ENCODE measurements around the gene ATRIP. TPM values are rescaled to one million over a fixed set of nuclear protein-coding genes. Genes with fewer than 3 reads are reported as not detected.

Gene ATRIP
- total and polyA plus RNA-seq, 4 donors = 4.0 to 7.5 (median 5.7) TPM

DNA sequence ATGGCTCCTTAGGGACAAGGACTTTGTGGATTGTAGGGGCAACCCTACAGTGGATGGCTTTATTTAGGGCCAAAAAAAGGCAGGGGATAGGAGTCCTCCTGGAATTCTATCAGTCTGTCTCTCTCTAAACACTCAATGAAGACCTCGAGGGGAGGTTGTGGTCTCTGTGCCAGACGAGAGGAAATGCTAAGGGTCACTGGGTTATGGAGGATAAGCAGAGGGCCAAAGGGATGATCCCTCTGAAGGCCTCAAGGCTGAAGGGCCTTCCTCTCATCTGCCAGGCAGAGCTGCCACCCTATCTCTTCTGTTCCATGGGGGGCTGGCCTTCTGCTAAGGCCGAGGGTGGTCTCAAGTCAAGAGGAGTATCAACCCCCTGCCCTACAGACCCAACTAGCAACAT is 43.6 kb upstream of the ATRIP start:
- Histone ChIP-seq H3K27ac (ENCODE audit: low read depth in 1 of 2, low read length in 2 of 2) (peak overlapping the region; percentile 31 to 61), H3K4me1 (ENCODE audit: control insufficient read depth in 1 of 2, insufficient read depth in 2 of 2, low read length in 2 of 2) (peaks cover 0 to 4% of the 10 kb centered on the region in 2 donors), H3K4me3 (ENCODE audit: low read length in 2 of 2) (no peak overlapping the region), H3K9me3 (ENCODE audit: control insufficient read depth, low read length) (no peaks in the 10 kb centered on the region), H3K36me3 (ENCODE audit: control insufficient read depth in 1 of 2, insufficient read depth in 2 of 2, low read length in 1 of 2) (no peaks in the 10 kb centered on the region), H3K27me3 (ENCODE audit: control insufficient read depth in 1 of 2, insufficient read depth in 2 of 2, low read length in 1 of 2) (no peaks in the 10 kb centered on the region)
- DNase-seq (no peak), ATAC-seq (ENCODE audit: low FRiP score) (no peak)
- intact Hi-C loops (cut with DNase I) = no loop called here
- 62 to 80% methylated on average over 3 of the region's 3 CpGs for WGBS, 2 donors

DNA sequence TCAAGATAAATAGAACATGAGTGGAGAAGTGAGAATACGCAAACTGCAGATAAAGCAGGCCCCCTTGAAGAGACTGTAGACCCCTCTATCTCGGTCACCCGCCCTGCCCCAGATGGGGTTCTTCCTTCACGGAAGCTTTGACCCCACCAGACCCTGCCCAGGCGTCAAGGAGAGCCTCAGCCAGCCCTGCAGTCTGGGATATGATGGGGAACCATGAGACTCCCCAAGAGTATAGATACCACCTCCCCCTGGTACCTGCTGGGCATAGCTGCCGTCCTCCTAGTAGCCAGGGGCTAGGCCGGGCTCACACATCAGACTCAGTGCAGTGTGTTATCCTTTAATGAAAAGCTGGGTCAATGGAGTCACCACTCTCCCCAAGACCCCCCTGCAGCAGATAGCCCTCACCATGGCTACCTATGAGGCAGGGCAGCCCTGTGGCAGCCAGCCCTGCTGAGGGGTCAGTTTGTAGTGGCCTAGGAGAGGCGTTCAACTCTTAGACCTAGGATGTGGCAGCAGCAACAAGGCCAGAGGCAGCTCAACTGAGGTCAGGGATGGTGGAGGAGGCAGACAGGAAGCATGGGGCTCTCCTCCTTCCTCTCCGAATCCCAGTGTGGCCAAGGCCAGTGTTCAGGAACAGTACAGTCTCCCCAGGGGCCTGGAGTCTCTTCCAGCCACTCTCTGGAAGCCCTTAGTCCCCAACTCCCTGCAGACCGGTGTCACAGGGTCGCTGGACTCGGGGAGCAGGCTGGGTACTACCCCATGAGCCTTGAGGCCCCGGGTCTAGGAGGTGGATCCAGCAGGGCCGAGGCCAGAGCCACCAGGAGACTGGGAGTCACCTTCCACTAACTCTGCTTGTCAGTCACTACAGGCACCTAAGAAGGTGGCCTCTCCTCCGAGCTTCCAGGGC is 42.8 kb upstream of the ATRIP start:
- peak overlapping the region; percentile 31 to 61 for H3K27ac ChIP-seq (ENCODE audit: low read depth in 1 of 2, low read length in 2 of 2)
- DNase-seq = peak; percentile 50 to 73
- no peak for ATAC-seq (ENCODE audit: low FRiP score)
- no peaks in the 10 kb centered on the region for H3K36me3 ChIP-seq (ENCODE audit: control insufficient read depth in 1 of 2, insufficient read depth in 2 of 2, low read length in 1 of 2)
- H3K9me3 ChIP-seq (ENCODE audit: control insufficient read depth, low read length) = no peaks in the 10 kb centered on the region
- H3K4me3 ChIP-seq (ENCODE audit: low read length in 2 of 2) = no peak overlapping the region
- intact Hi-C loops (cut with DNase I) = no loop called here
- 91 to 95% methylated on average over 15 of the region's 15 CpGs for WGBS, 2 donors
- no peaks in the 10 kb centered on the region for H3K27me3 ChIP-seq (ENCODE audit: control insufficient read depth in 1 of 2, insufficient read depth in 2 of 2, low read length in 1 of 2)
- peaks cover 0 to 4% of the 10 kb centered on the region in 2 donors for H3K4me1 ChIP-seq (ENCODE audit: control insufficient read depth in 1 of 2, insufficient read depth in 2 of 2, low read length in 2 of 2)

DNA sequence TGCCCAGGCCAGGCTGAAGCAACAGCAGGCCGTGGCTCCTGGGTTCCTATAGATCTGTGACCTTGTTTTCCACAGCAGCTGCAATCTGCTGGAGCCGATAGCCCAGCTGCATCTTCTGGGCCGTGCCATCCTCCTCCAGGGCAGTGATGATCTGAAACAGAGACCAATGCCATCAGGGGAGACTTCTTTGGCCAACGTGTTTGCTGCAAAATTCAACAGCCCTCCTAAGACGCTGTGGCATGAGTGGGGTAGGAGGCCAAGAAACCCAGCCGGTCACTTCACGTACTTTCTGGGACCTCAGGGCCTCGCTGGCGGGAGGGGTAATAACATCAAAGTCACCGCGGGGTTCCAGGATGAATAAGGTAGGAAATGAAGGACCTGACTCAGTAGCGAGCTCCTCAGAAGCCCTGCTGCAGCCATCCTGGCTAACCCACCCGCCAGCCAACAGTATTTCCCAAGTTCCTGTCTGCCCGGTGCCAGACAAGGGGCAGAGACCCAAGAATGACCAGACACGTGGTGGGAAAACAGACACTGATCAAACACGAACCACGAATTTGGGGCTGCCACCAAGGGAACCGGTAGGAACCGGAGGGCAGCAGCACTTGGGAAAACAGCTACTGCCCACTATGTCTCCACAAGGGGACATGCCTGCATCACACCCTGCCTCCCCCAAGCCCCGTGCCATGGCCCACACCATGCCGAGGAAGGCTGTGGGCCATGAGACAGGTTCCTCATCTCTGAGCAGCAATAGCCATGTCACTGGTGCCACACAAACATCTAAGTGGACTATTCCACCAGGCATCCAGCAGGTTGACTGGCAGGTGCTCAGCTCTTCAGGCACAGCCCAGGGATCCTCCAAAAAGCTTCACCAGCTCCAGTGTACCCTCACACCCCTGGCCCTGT is 41.8 kb upstream of the ATRIP start:
- ATAC-seq (ENCODE audit: low FRiP score) (no peak), DNase-seq (peak; percentile 57 to 76)
- no peaks in the 10 kb centered on the region for H3K27me3 ChIP-seq (ENCODE audit: control insufficient read depth in 1 of 2, insufficient read depth in 2 of 2, low read length in 1 of 2)
- H3K36me3 ChIP-seq (ENCODE audit: control insufficient read depth in 1 of 2, insufficient read depth in 2 of 2, low read length in 1 of 2) = peaks cover 0 to 2% of the 10 kb centered on the region in 2 donors
- peak overlapping the region; percentile 31 to 61 for H3K27ac ChIP-seq (ENCODE audit: low read depth in 1 of 2, low read length in 2 of 2)
- WGBS, 2 donors = 34 to 35% methylated on average over 21 of the region's 21 CpGs
- H3K4me3 ChIP-seq (ENCODE audit: low read length in 2 of 2) = no peak overlapping the region
- no peaks in the 10 kb centered on the region for H3K9me3 ChIP-seq (ENCODE audit: control insufficient read depth, low read length)
- intact Hi-C loops (cut with DNase I) = no loop called here
- peaks cover 0 to 4% of the 10 kb centered on the region in 2 donors for H3K4me1 ChIP-seq (ENCODE audit: control insufficient read depth in 1 of 2, insufficient read depth in 2 of 2, low read length in 2 of 2)

DNA sequence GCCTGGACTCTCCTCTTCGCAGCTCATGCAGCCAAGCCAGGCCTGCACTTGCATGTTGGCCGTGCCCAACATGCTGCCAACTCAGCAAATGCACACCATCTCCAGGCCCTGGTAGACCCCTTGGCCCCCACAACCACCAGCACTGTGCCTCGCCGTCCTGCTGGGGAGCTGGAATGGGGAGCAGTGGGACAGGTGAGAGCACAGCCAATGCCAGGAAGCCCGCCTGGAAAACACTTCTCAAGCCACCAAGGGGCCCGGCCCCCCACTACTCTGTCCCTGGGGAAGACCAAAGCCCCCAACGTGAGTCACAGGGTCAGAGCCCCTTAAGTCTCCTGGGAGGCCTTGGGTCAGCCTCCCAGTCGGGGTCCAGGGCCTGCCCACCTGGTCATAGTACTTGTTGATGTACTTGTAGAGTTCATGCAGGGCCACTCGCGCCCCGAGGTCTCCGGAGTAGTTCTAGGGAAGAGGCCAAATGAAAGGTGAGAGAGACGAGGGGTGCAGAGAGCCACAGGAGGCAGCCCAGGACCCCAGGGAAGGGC is 41.1 kb upstream of the ATRIP start:
- ATAC-seq (ENCODE audit: low FRiP score) (no peak), DNase-seq (peak; percentile 52 to 71)
- H3K4me3 ChIP-seq (ENCODE audit: low read length in 2 of 2) = no peak overlapping the region
- peaks cover 0 to 4% of the 10 kb centered on the region in 2 donors for H3K4me1 ChIP-seq (ENCODE audit: control insufficient read depth in 1 of 2, insufficient read depth in 2 of 2, low read length in 2 of 2)
- 76 to 82% methylated on average over 13 of the region's 13 CpGs for WGBS, 2 donors
- intact Hi-C loops (cut with DNase I) = no loop called here
- H3K9me3 ChIP-seq (ENCODE audit: control insufficient read depth, low read length) = no peaks in the 10 kb centered on the region
- peak overlapping the region in 1 of 2 donors; percentile 45 for H3K27ac ChIP-seq (ENCODE audit: low read depth in 1 of 2, low read length in 2 of 2)
- no peaks in the 10 kb centered on the region for H3K27me3 ChIP-seq (ENCODE audit: control insufficient read depth in 1 of 2, insufficient read depth in 2 of 2, low read length in 1 of 2)
- H3K36me3 ChIP-seq (ENCODE audit: control insufficient read depth in 1 of 2, insufficient read depth in 2 of 2, low read length in 1 of 2) = peaks cover 0 to 7% of the 10 kb centered on the region in 2 donors

DNA sequence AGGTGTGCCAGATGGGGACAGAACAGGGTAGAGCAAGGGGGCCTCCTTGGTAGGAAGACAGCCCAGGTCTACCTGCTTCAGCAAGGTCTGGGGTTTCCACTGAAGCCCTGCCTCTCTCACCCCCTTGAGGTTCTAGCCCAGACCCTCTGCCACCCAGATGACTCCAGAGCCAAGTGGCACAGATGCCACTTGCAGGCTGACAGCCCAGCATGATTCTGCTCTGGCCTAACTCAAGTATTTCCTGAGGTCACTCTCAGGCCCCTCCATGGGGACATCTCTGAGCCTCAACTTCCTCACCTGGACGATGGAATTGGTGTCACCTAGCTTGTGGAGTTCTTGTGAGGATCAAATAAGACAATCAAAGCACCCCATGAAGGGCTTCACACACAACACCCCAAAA is 40.6 kb upstream of the ATRIP start:
- H3K9me3 ChIP-seq (ENCODE audit: control insufficient read depth, low read length) = no peaks in the 10 kb centered on the region
- H3K27me3 ChIP-seq (ENCODE audit: control insufficient read depth in 1 of 2, insufficient read depth in 2 of 2, low read length in 1 of 2) = no peaks in the 10 kb centered on the region
- intact Hi-C loops (cut with DNase I) = no loop called here
- H3K4me1 ChIP-seq (ENCODE audit: control insufficient read depth in 1 of 2, insufficient read depth in 2 of 2, low read length in 2 of 2) = peaks cover 0 to 4% of the 10 kb centered on the region in 2 donors
- H3K36me3 ChIP-seq (ENCODE audit: control insufficient read depth in 1 of 2, insufficient read depth in 2 of 2, low read length in 1 of 2) = peaks cover 0 to 9% of the 10 kb centered on the region in 2 donors
- ATAC-seq (ENCODE audit: low FRiP score) (no peak), DNase-seq (no peak)
- peak overlapping the region in 1 of 2 donors; percentile 23 for H3K27ac ChIP-seq (ENCODE audit: low read depth in 1 of 2, low read length in 2 of 2)
- whole genome bisulfite sequencing, 2 donors = 84% methylated on average over 1 of the region's 1 CpG
- no peak overlapping the region for H3K4me3 ChIP-seq (ENCODE audit: low read length in 2 of 2)

DNA sequence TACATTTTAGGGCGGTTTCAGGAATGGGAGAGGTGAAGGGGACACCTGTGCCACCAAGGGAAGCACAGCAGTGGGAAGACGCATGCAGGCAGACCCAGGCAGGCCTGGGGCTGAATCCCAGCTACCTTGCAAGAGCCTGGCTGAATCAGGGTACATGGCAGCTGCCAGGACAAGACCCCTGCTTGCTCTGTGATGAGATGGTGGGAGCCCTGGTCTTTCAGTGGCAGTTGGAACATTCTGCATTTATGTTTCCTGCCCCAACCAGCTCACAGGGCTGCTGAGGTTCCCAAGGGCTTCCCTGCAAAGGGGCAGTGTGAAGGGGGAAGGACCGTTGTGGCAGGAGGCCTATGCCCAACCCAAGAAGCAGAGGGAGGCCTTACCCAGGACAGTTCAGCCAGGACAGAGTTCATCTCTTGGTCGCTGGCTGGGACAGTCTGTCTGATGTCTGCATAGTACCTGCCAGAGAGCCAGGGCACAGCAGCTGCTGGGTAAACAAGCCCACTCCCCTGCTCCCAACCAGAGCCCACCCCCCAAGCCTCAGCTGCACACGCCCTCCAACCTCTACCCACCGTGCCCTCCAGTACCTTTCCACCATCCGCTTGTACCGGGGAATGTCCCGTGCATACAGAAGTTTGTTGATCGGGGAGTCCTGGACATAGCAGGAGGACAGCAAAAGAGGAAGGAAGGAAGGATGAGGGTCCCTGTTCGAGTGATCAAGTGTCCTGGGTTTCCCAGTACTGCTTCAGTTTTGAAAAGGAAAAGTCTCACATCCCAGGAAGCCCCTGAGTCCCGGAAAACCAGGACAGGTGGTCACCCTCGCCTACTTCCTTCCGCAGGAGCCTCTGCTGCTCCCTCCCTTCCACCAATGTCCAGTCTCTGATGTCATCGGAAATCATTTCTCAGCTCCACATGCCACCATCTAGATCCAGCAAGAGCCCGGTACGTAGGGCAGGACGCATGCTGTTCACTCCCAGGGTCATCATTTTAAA is 39.8 kb upstream of the ATRIP start:
- peak; percentile 25 to 68 for DNase-seq

DNA sequence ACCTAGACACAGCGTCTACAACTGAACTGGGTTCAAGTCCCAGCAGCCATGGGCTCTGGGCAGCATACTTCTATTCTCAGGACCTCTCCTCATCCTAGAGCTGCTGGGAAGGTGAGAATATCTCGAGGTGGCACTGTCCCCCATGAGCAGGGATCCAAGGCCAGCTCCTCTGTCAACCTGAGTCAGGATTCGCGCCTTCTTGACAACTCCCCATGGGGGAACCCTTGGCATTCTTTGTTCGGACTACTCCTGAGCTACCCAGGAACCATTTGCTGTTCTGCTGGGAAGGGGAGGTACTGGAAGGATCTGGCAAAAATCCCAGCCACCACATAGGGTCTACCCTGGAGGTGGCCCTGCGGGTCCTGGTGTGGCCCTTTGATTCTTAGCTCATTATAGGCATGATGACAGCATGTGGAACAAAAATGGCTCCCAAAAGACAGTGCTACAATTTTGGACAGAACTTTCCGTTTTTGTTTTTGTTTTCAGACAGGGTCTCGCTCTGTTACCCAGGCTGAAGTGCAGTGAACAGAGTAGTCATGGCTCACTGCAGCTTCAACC is 38.9 kb upstream of the ATRIP start:
- peaks cover 0 to 2% of the 10 kb centered on the region in 2 donors for H3K4me1 ChIP-seq (ENCODE audit: control insufficient read depth in 1 of 2, insufficient read depth in 2 of 2, low read length in 2 of 2)
- no peak for ATAC-seq (ENCODE audit: low FRiP score)
- WGBS, 2 donors = 90% methylated on average over 8 of the region's 8 CpGs
- peak; percentile 18 to 22 for DNase-seq
- H3K9me3 ChIP-seq (ENCODE audit: control insufficient read depth, low read length) = no peaks in the 10 kb centered on the region
- intact Hi-C loops (cut with DNase I) = no loop called here
- peaks cover 0 to 16% of the 10 kb centered on the region in 2 donors for H3K36me3 ChIP-seq (ENCODE audit: control insufficient read depth in 1 of 2, insufficient read depth in 2 of 2, low read length in 1 of 2)
- no peak overlapping the region for H3K27ac ChIP-seq (ENCODE audit: low read depth in 1 of 2, low read length in 2 of 2)
- H3K27me3 ChIP-seq (ENCODE audit: control insufficient read depth in 1 of 2, insufficient read depth in 2 of 2, low read length in 1 of 2) = no peaks in the 10 kb centered on the region
- no peak overlapping the region for H3K4me3 ChIP-seq (ENCODE audit: low read length in 2 of 2)

More for the DNA sequence above, 39.8 kb upstream of the ATRIP start:
- Histone ChIP-seq H3K27me3 (ENCODE audit: control insufficient read depth in 1 of 2, insufficient read depth in 2 of 2, low read length in 1 of 2) (no peaks in the 10 kb centered on the region), H3K36me3 (ENCODE audit: control insufficient read depth in 1 of 2, insufficient read depth in 2 of 2, low read length in 1 of 2) (peaks cover 0 to 9% of the 10 kb centered on the region in 2 donors), H3K9me3 (ENCODE audit: control insufficient read depth, low read length) (no peaks in the 10 kb centered on the region), H3K4me3 (ENCODE audit: low read length in 2 of 2) (no peak overlapping the region), H3K4me1 (ENCODE audit: control insufficient read depth in 1 of 2, insufficient read depth in 2 of 2, low read length in 2 of 2) (peaks cover 0 to 4% of the 10 kb centered on the region in 2 donors), H3K27ac (ENCODE audit: low read depth in 1 of 2, low read length in 2 of 2) (peak overlapping the region in 1 of 2 donors; percentile 4)
- 88 to 90% methylated on average over 18 of the region's 18 CpGs for WGBS, 2 donors
- intact Hi-C loops (cut with DNase I) = no loop called here
- ATAC-seq (ENCODE audit: low FRiP score) = no peak

Measured in aorta (tissue), 5 donors.